OCI-M2 (cell line): ENCODE data around the gene FLT3LG.

Experiments
- DNase-seq: peaks from one replicate; lab custom pipeline; 2025; ENCODE audit not compliant: unreplicated experiment; lab: John Stamatoyannopoulos, UW

The FLT3LG gene

GRCh38 chr19:49507803-49508494 lies 33.9 kb downstream of the FLT3LG start:
- no peak for DNase-seq

- no peak for DNase-seq
Observed at GRCh38 chr19:49512970-49513745, 39.1 kb downstream of the FLT3LG start.

- DNase-seq: no peak
Observed at GRCh38 chr19:49513746-49514118, 39.7 kb downstream of the FLT3LG start.

GRCh38 chr19:49514151-49514550 lies 40.1 kb downstream of the FLT3LG start:
- no peak for DNase-seq

GRCh38 chr19:49515767-49516166 lies 41.8 kb downstream of the FLT3LG start:
- DNase-seq: peak; percentile 37

- DNase-seq: no peak
Observed at GRCh38 chr19:49518033-49518432, 44.0 kb downstream of the FLT3LG start.

GRCh38 chr19:49520705-49521319 lies 46.8 kb downstream of the FLT3LG start:
- no peak for DNase-seq

- DNase-seq: no peak
Observed at GRCh38 chr19:49524812-49525455, 50.9 kb downstream of the FLT3LG start.

GRCh38 chr19:49528211-49528771 lies 54.3 kb downstream of the FLT3LG start:
- DNase-seq: no peak

- DNase-seq: no peak
Observed at GRCh38 chr19:49530708-49531107, 56.7 kb downstream of the FLT3LG start.

- DNase-seq: peak; percentile 94
Observed at GRCh38 chr19:49533551-49534488, 59.8 kb downstream of the FLT3LG start.

- DNase-seq: no peak
Observed at GRCh38 chr19:49534632-49535385, 60.8 kb downstream of the FLT3LG start.
